Activated CD4-positive, CD25-positive, alpha-beta regulatory T cell treated with anti-CD3 and anti-CD28 coated beads, Interleukin-2, amount 50 U/mL, for 16 hours (primary cell): ENCODE measurements around the gene MBOAT1.
"Not testable (repeated sequence)": the region's sequence is repeated elsewhere in the genome, so short reads cannot be mapped to it uniquely, and the experiment has no call there.

Experiments used
- DNase-seq: peaks from one replicate; pipeline ENCODE4 v3.0.0-alpha.2; 2020; ENCODE audit warnings: low read depth, low spot score

Gene MBOAT1

GRCh38 chr6:20212392-20213111 is at the start of gene MBOAT1:
TSS of gene MBOAT1 (minus strand) at chr6:20212469. CDS start at chr6:20212234, 235 bp downstream.
- DNase-seq: no peak

- no peak for DNase-seq
These were observed 49.4 kb upstream of the MBOAT1 start for GRCh38 chr6:20261685-20262084.

- no peak for DNase-seq
These were observed 48.1 kb upstream of the MBOAT1 start for GRCh38 chr6:20260360-20260759.

- no peak for DNase-seq
These were observed 47.2 kb upstream of the MBOAT1 start for GRCh38 chr6:20259316-20260049.

GRCh38 chr6:20255428-20255827 is 43.2 kb upstream of the MBOAT1 start:
- no peak for DNase-seq

- no peak for DNase-seq
These were observed 42.0 kb upstream of the MBOAT1 start for GRCh38 chr6:20254295-20254694.

- DNase-seq: no peak
These were observed 40.8 kb upstream of the MBOAT1 start for GRCh38 chr6:20253021-20253420.

- DNase-seq: no peak
These were observed 40.0 kb upstream of the MBOAT1 start for GRCh38 chr6:20252311-20252710.

GRCh38 chr6:20251525-20251924 is 39.3 kb upstream of the MBOAT1 start:
- DNase-seq: no peak

GRCh38 chr6:20246125-20246524 is 33.9 kb upstream of the MBOAT1 start:
- no peak for DNase-seq

GRCh38 chr6:20244807-20245681 is 32.8 kb upstream of the MBOAT1 start:
- DNase-seq: not testable (repeated sequence)

- DNase-seq: no peak
These were observed 31.0 kb upstream of the MBOAT1 start for GRCh38 chr6:20243288-20243687.

- DNase-seq: no peak
These were observed 30.1 kb upstream of the MBOAT1 start for GRCh38 chr6:20242397-20242796.

- no peak for DNase-seq
These were observed 28.8 kb upstream of the MBOAT1 start for GRCh38 chr6:20241102-20241501.

GRCh38 chr6:20238688-20239587 is 26.7 kb upstream of the MBOAT1 start:
- no peak for DNase-seq

- no peak for DNase-seq
These were observed 25.6 kb upstream of the MBOAT1 start for GRCh38 chr6:20237677-20238460.

- DNase-seq: no peak
These were observed 24.8 kb upstream of the MBOAT1 start for GRCh38 chr6:20236909-20237600.

- DNase-seq: no peak
These were observed 24.1 kb upstream of the MBOAT1 start for GRCh38 chr6:20236344-20236743.

- DNase-seq: no peak
These were observed 22.8 kb upstream of the MBOAT1 start for GRCh38 chr6:20235041-20235440.

- no peak for DNase-seq
These were observed 21.9 kb upstream of the MBOAT1 start for GRCh38 chr6:20234136-20234535.
